RWPE2 (cell line): Measurements from ENCODE around the gene GALNT10.

Experiments
- ATAC-seq: fragments of 200-7000 bp; cut with Tn5 transposase; 3 replicates; pipeline ENCODE4 v1.9.1; 2021; ENCODE audit warnings: low read depth
- DNase-seq: peaks from one replicate; pipeline ENCODE4 v3.0.0-alpha.2; 2020; ENCODE audit warnings: low spot score
- H3K27ac ChIP-seq: fragments of 450-650 bp; 2 replicates; pipeline ENCODE4 v1.5.1; 2017; ENCODE audit warnings: mild to moderate bottlenecking; ENCODE audit not compliant: poor library complexity, severe bottlenecking
- H3K27me3 ChIP-seq: fragments of 250-450 bp; sonication (Bioruptor Pico); 2 replicates; pipeline ENCODE4 v1.5.1; 2021; ENCODE audit warnings: mild to moderate bottlenecking, moderate library complexity; ENCODE audit not compliant: insufficient read depth, poor library complexity, severe bottlenecking
- H3K36me3 ChIP-seq: fragments of 250-450 bp; sonication (Bioruptor Pico); 2 replicates; pipeline ENCODE4 v1.5.1; 2020; ENCODE audit warnings: low read depth, mild to moderate bottlenecking, moderate library complexity
- H3K4me1 ChIP-seq: fragments of 250-450 bp; sonication (Bioruptor Pico); 2 replicates; pipeline ENCODE4 v1.5.1; 2021; ENCODE audit warnings: mild to moderate bottlenecking, moderate library complexity; ENCODE audit not compliant: insufficient read depth, poor library complexity, severe bottlenecking
- H3K4me3 ChIP-seq: fragments of 250-450 bp; sonication (Bioruptor Pico); 2 replicates; pipeline ENCODE4 v1.5.1; 2021; ENCODE audit warnings: mild to moderate bottlenecking, moderate library complexity; ENCODE audit not compliant: severe bottlenecking
- H3K9me3 ChIP-seq: fragments of 250-450 bp; sonication (Bioruptor Pico); 2 replicates; pipeline ENCODE4 v1.5.1; 2021; ENCODE audit warnings: mild to moderate bottlenecking, moderate library complexity; ENCODE audit not compliant: severe bottlenecking
- TF ChIP-seq, protein P1 (sequence below): fragments of 450-650 bp; IDR thresholded peaks from one replicate; pipeline ENCODE4 v1.5.1; 2017; ENCODE audit warnings: mild to moderate bottlenecking, moderate library complexity; ENCODE audit not compliant: poor library complexity, severe bottlenecking

GALNT10 gene

DNA sequence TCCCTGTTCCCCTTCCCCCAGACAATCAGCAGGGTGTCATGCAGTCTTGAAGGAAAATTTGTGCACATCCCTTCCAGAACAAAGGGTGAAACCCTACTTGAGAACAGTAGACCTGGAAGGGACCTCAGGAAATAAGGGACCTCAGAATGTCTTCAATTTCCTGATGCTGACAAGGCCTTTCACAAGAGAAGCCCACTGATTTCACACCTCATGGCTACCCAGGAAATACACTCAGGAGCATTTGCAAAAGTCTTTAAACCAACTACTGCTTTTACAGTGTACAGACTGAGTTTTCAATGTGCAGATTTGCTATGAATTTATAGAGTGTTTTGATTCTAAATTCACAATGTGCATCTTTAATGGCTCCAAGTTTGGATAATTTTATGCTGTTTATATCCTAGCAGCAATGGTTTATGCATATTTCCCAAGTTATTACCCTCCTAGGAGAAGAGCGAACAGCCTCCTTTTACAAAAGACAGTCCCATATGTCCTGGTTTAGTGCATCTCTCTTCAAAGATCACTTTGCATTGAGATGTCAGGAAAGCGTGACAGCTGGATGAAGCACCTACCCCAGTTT, 74.8 kb downstream of the GALNT10 start:
- Histone ChIP-seq H3K4me1 (no peaks in the 10 kb centered on the region), H3K36me3 (peaks cover 4% of the 10 kb centered on the region; the same call in 1 of the 2 replicates), H3K27me3 (no peaks in the 10 kb centered on the region), H3K27ac (no peak overlapping the region), H3K4me3 (no peak overlapping the region), H3K9me3 (no peaks in the 10 kb centered on the region)
- no peak for ATAC-seq
- DNase-seq = no peak
- TF ChIP-seq, protein P1, sequence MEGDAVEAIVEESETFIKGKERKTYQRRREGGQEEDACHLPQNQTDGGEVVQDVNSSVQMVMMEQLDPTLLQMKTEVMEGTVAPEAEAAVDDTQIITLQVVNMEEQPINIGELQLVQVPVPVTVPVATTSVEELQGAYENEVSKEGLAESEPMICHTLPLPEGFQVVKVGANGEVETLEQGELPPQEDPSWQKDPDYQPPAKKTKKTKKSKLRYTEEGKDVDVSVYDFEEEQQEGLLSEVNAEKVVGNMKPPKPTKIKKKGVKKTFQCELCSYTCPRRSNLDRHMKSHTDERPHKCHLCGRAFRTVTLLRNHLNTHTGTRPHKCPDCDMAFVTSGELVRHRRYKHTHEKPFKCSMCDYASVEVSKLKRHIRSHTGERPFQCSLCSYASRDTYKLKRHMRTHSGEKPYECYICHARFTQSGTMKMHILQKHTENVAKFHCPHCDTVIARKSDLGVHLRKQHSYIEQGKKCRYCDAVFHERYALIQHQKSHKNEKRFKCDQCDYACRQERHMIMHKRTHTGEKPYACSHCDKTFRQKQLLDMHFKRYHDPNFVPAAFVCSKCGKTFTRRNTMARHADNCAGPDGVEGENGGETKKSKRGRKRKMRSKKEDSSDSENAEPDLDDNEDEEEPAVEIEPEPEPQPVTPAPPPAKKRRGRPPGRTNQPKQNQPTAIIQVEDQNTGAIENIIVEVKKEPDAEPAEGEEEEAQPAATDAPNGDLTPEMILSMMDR = no peak

DNA sequence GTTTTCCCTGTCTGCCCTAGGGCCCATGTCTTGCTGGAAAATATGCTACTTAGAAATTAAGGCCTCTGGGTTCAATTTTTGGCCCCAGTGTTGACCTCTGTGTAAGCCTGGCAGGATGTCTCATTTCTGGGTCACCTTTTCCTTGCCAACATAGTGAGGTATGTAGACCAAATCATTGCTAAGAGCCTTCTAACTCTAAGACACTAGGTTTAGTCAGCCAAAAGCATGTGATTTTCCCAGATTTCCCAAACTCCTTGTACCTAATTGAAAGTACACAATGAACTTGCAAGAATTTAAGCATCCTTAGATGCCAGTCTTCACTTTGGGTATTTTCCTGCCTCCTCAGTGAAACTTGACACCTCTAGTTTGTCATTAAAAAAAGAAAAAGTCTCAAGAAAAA, 77.0 kb downstream of the GALNT10 start:
- TF ChIP-seq, protein P1 = no peak
- Histone ChIP-seq H3K4me1 (no peaks in the 10 kb centered on the region), H3K4me3 (no peak overlapping the region), H3K36me3 (peaks cover 2% of the 10 kb centered on the region; the same call in 1 of the 2 replicates), H3K27me3 (no peaks in the 10 kb centered on the region), H3K9me3 (no peaks in the 10 kb centered on the region), H3K27ac (no peak overlapping the region)
- DNase-seq (no peak), ATAC-seq (no peak)

DNA sequence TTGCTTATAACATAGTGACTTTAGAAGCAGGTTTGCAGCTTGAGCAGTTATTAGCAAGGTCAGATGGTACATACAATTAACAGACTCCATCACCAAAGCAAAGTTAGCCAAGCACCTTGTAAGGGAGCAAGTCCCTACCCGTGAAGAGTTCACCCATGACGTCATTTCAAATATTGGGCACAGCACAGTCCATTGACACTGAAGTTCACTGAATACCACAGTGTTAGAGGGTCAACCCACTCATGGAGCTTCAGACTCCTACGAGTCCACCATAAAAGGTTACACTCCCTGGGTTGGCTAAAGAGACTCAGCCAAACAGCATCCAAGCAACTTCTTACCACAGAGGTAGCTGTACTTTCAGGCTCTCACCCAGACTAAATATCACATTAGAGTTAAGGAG, 77.5 kb downstream of the GALNT10 start:
- DNase-seq (no peak), ATAC-seq (no peak; the same call in 2 of the 3 replicates)
- Histone ChIP-seq H3K36me3 (no peaks in the 10 kb centered on the region), H3K4me1 (no peaks in the 10 kb centered on the region), H3K9me3 (no peaks in the 10 kb centered on the region), H3K4me3 (no peak overlapping the region), H3K27me3 (no peaks in the 10 kb centered on the region), H3K27ac (no peak overlapping the region)
- TF ChIP-seq, protein P1 = no peak

DNA sequence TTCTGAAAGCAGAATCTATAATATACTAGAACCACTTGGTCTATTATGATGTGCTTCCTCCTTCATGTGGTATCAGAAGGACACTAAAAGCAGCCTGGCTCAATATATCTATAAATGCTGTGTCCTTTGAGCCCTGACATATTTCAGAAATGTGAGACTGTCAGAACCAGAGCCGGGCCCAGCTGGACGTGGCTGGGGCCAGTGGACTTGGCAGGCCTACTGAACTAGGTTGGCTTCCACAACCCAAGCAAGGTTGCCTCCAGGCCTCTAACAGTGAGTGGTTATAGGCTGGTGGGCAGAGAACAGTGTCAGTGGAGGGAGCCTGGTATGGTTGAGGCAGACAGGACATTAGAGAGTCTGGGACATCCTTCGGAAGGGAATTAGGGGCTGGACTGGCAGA, 78.9 kb downstream of the GALNT10 start:
- ATAC-seq (no peak), DNase-seq (no peak)
- H3K9me3 ChIP-seq = no peaks in the 10 kb centered on the region
- TF ChIP-seq, protein P1 = no peak
- H3K27me3 ChIP-seq = no peaks in the 10 kb centered on the region
- no peak overlapping the region for H3K27ac ChIP-seq
- H3K36me3 ChIP-seq = no peaks in the 10 kb centered on the region
- no peaks in the 10 kb centered on the region for H3K4me1 ChIP-seq
- no peak overlapping the region for H3K4me3 ChIP-seq

DNA sequence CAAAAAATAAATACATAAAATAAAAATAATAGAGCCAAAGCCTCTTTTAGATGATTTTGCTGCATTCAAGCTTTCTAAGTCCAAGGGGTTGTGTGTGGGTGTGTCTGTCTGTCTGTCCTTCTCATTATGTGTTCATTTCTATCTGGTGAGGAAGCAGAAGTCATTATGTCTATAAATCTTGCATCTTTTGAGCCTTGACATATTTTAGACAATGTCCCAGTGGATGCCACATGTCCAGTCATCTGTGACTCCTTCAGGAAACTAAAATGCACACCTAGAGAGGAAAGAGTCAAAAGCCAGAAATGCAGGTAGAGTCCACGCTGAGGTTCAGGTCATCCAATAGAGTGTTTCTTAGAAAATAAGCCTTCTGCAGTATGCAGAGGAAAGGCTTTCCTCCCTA, 80.9 kb downstream of the GALNT10 start:
- TF ChIP-seq, protein P1 = no peak
- H3K27ac ChIP-seq = no peak overlapping the region
- H3K27me3 ChIP-seq = no peaks in the 10 kb centered on the region
- no peaks in the 10 kb centered on the region for H3K4me1 ChIP-seq
- no peaks in the 10 kb centered on the region for H3K9me3 ChIP-seq
- no peak for DNase-seq
- H3K36me3 ChIP-seq = no peaks in the 10 kb centered on the region
- H3K4me3 ChIP-seq = no peak overlapping the region
- no peak for ATAC-seq
